ENCODE results near the gene GPHN. TPM values are rescaled to one million over a fixed set of nuclear protein-coding genes. Genes with fewer than 3 reads are reported as not detected.

The GPHN gene
- total RNA-seq, 1 experiment from 2014 or later, result 18.1 TPM

- no peak for TF ChIP-seq E2F5 (CRISPR knock-in tag; IDR thresholded peaks at IDR 0.05)
Measured at GRCh38 chr14:66813636-66814035, 305.7 kb downstream of the GPHN start (continued).

- Mint-ChIP-seq H3K9me3 (peaks cover 35% of the 10 kb centered on the region), H3K27ac (no peak overlapping the region), H3K27me3 (ENCODE audit: low read depth) (no peaks in the 10 kb centered on the region), H3K4me3 (no peak overlapping the region), H3K4me1 (no peaks in the 10 kb centered on the region), H3K36me3 (peaks cover 37% of the 10 kb centered on the region)
- ChIA-PET CTCF (no interaction called here), POLR2A (no interaction called here)
- DNase-seq (ENCODE audit: low spot score) (no peak), ATAC-seq (no peak)
- no peak for TF ChIP-seq E2F5 (CRISPR knock-in tag; IDR thresholded peaks at IDR 0.05)
- TF ChIP-seq USF1 (CRISPR knock-in tag; IDR thresholded peaks at IDR 0.05), result no peak
- TF ChIP-seq MAX (CRISPR knock-in tag; IDR thresholded peaks at IDR 0.05), result no peak
- no peak for TF ChIP-seq ZNF281 (CRISPR knock-in tag; IDR thresholded peaks at IDR 0.05)
- no peak for TF ChIP-seq ZNF425 (CRISPR knock-in tag; conservative IDR thresholded peaks at IDR 0.05)
- TF ChIP-seq GRHL2 (CRISPR knock-in tag; IDR thresholded peaks at IDR 0.05; ENCODE audit: insufficient replicate concordance, severe bottlenecking), result no peak
- TF ChIP-seq PREB (CRISPR knock-in tag; IDR thresholded peaks at IDR 0.05; ENCODE audit: borderline replicate concordance), result no peak
- TF ChIP-seq TEAD1 (CRISPR knock-in tag; IDR thresholded peaks at IDR 0.05), result no peak
- no peak for TF ChIP-seq NFE2L1 (CRISPR knock-in tag; IDR thresholded peaks at IDR 0.05)
Measured at GRCh38 chr14:66815687-66816086, 307.7 kb downstream of the GPHN start.

GRCh38 chr14:66824251-66824650 lies 316.3 kb downstream of the GPHN start:
- Mint-ChIP-seq H3K9me3 (no peaks in the 10 kb centered on the region), H3K4me3 (no peak overlapping the region), H3K27me3 (ENCODE audit: low read depth) (no peaks in the 10 kb centered on the region), H3K36me3 (no peaks in the 10 kb centered on the region), H3K4me1 (peaks cover 20% of the 10 kb centered on the region), H3K27ac (no peak overlapping the region)
- no peak for DNase-seq (ENCODE audit: low spot score)
- ChIA-PET POLR2A (no interaction called here), CTCF (no interaction called here)
- no peak for ATAC-seq
- TF ChIP-seq ZNF263 (CRISPR knock-in tag; IDR thresholded peaks at IDR 0.05; ENCODE audit: low read depth) (no peak), STAT6 (CRISPR knock-in tag; conservative IDR thresholded peaks at IDR 0.05; ENCODE audit: low read depth) (no peak), RELA (CRISPR knock-in tag; IDR thresholded peaks at IDR 0.05; ENCODE audit: borderline replicate concordance) (no peak), ATF3 (CRISPR knock-in tag; conservative IDR thresholded peaks at IDR 0.05) (no peak), CTCF (IDR thresholded peaks at IDR 0.05) (no peak), ZBTB43 (CRISPR knock-in tag; IDR thresholded peaks at IDR 0.05) (no peak), CDX4 (CRISPR knock-in tag; IDR thresholded peaks at IDR 0.05; ENCODE audit: borderline replicate concordance) (no peak)
